Cardiac septum (tissue), 1 donor: ENCODE data around the gene FERMT3. TPM values are rescaled to one million over a fixed set of nuclear protein-coding genes. Genes with fewer than 3 reads are reported as not detected.

Experiments
- DNase-seq: peaks from one replicate; pipeline ENCODE4 v3.0.0-alpha.2; 2020; ENCODE audit warnings: low spot score
- intact Hi-C: fragments of 100-400 bp; cut with DNase I; formaldehyde crosslinking; loops from one replicate; pipeline ENCODE4 v1.14.0; 2022
- total RNA-seq: library from RNA; stranded (reverse); fragmentation: NEBNext Ultra II Directional; extraction: Animal tissue kit (Norgen Biotek cat#: 25700); gene quantifications from one replicate; pipeline ENCODE4 v1.2.1, GENCODE V29; 2021
- donor health status: DM: no; HTN: no; CAD: no.

Gene FERMT3
- total RNA-seq, 1 donor from 2014 or later, result 7.8 TPM

GRCh38 chr11:64185175-64185692 is 21.3 kb upstream of the FERMT3 start:
- DNase-seq, result peak; percentile 94
- intact Hi-C loops, result loop anchor here (5.0 kb wide), 1 partner anchor 47 kb away; the partner anchor contains the start of genes DNAJC4 and VEGFB

GRCh38 chr11:64185693-64186491 is 20.6 kb upstream of the FERMT3 start, which contains the start of gene STIP1:
Gene STIP1, plus strand, starts transcription at chr11:64186171. Its CDS starts 91 bp downstream, at chr11:64186262.
- intact Hi-C loops, result loop anchor here (5.0 kb wide), 1 partner anchor 46 kb away; the partner anchor contains the start of genes DNAJC4 and VEGFB
- DNase-seq, result peak; percentile 98

- no peak for DNase-seq
- intact Hi-C loops, result loop anchor here (5.0 kb wide), 1 partner anchor 46 kb away; the partner anchor contains the start of genes DNAJC4 and VEGFB
These were observed 19.9 kb upstream of the FERMT3 start for GRCh38 chr11:64186492-64187165.

- no peak for DNase-seq
- intact Hi-C loops, result no loop called here
These were observed 14.1 kb upstream of the FERMT3 start for GRCh38 chr11:64192434-64192833.

- intact Hi-C loops, result no loop called here
- DNase-seq, result no peak
These were observed 9.9 kb upstream of the FERMT3 start for GRCh38 chr11:64196626-64197025.

GRCh38 chr11:64198511-64198910 is 8.0 kb upstream of the FERMT3 start:
- DNase-seq, result no peak
- intact Hi-C loops, result no loop called here

- no peak for DNase-seq
- intact Hi-C loops, result no loop called here
These were observed 5.0 kb upstream of the FERMT3 start for GRCh38 chr11:64201543-64201942.

- DNase-seq, result no peak
- intact Hi-C loops, result no loop called here
These were observed 3.5 kb upstream of the FERMT3 start for GRCh38 chr11:64202992-64203391.

- intact Hi-C loops, result loop anchor here (2.0 kb wide), 2 partner anchors 65 to 97 kb away; partner anchors contain the start of gene CATSPERZ
- no peak for DNase-seq
These were observed 3.0 kb upstream of the FERMT3 start for GRCh38 chr11:64203421-64204079.

- intact Hi-C loops, result loop anchor here (2.0 kb wide), 2 partner anchors 65 to 97 kb away; partner anchors contain the start of gene CATSPERZ
- no peak for DNase-seq
These were observed 2.5 kb upstream of the FERMT3 start for GRCh38 chr11:64204080-64204440.

GRCh38 chr11:64204464-64204989 is 2.0 kb upstream of the FERMT3 start:
- DNase-seq, result peak; percentile 93
- intact Hi-C loops, result loop anchor here (2.0 kb wide), 2 partner anchors 64 to 96 kb away; partner anchors contain the start of gene CATSPERZ

- intact Hi-C loops, result no loop called here
- DNase-seq, result peak; percentile 93
These were observed 950 bp downstream of the FERMT3 start for GRCh38 chr11:64207256-64208085.

GRCh38 chr11:64208086-64208795 is 1.7 kb downstream of the FERMT3 start:
- intact Hi-C loops, result no loop called here
- DNase-seq, result no peak

- intact Hi-C loops, result no loop called here
These were observed 2.5 kb downstream of the FERMT3 start for GRCh38 chr11:64208796-64209562.

GRCh38 chr11:64209563-64209843 is 3.0 kb downstream of the FERMT3 start:
- intact Hi-C loops, result no loop called here

More at GRCh38 chr11:64208796-64209562, 2.5 kb downstream of the FERMT3 start:
- DNase-seq, result no peak

GRCh38 chr11:64210301-64211020 is 3.9 kb downstream of the FERMT3 start:
- intact Hi-C loops, result no loop called here
- no peak for DNase-seq

More at GRCh38 chr11:64209563-64209843, 3.0 kb downstream of the FERMT3 start:
- no peak for DNase-seq
